H1 (cell line): ENCODE data around the gene SLC2A4RG. TPM values are rescaled to one million over a fixed set of nuclear protein-coding genes. Genes with fewer than 3 reads are reported as not detected.
A peak's percentile ranks its signal among the peaks of the same experiment; 100 is the strongest.

Source experiments
- CTCF ChIA-PET: fragments of 300-600 bp; sonication (Branson Sonifier 250); formaldehyde crosslinking; loops from one replicate; lab custom pipeline; 2021; ENCODE audit not compliant: partially characterized antibody; lab: Charles Lee
- POLR2A ChIA-PET: fragments of 300-600 bp; sonication (Branson Sonifier 250); formaldehyde crosslinking; loops from one replicate; lab custom pipeline; 2021; ENCODE audit warnings: inconsistent platforms; ENCODE audit not compliant: partially characterized antibody; lab: Charles Lee
- DNase-seq, 2 experiments: peaks; one replicate each; pipeline versions ENCODE4 v3.0.0 to v3.0.0-alpha.2; 2010 to 2022; ENCODE audit warnings: low spot score in 2 of 2, low read depth in 1 of 2, mixed read lengths in 1 of 2
- FAIRE-seq: peaks from 2 replicates; lab custom pipeline; 2011; peaks lifted over from hg19 to GRCh38; lab: Jason Lieb, UNC
- H2AFZ ChIP-seq: 2 replicates; pipeline ENCODE4 v1.8.1; 2012; ENCODE audit warnings: low read length, inconsistent platforms
- H2AK5ac ChIP-seq: 2 replicates; pipeline ENCODE4 v1.6.1; 2013; ENCODE audit warnings: low read depth, low read length
- H2BK120ac ChIP-seq: replicated peaks from 2 replicates; pipeline ENCODE3; 2013; ENCODE audit warnings: low read depth, low read length, inconsistent platforms
- H2BK12ac ChIP-seq: 2 replicates; pipeline ENCODE4 v1.6.1; 2013; ENCODE audit warnings: low read depth, low read length
- H2BK15ac ChIP-seq: 2 replicates; pipeline ENCODE4 v1.6.1; 2013; ENCODE audit warnings: low read length
- H2BK20ac ChIP-seq: 2 replicates; pipeline ENCODE4 v1.6.1; 2013; ENCODE audit warnings: low read length
- H2BK5ac ChIP-seq: 2 replicates; pipeline ENCODE4 v1.6.1; 2013; ENCODE audit warnings: low read depth, low read length
- H3K14ac ChIP-seq: 2 replicates; pipeline ENCODE4 v1.6.1; 2013; ENCODE audit warnings: inconsistent platforms; ENCODE audit not compliant: insufficient read length
- H3K18ac ChIP-seq: 2 replicates; pipeline ENCODE4 v1.6.1; 2013; ENCODE audit warnings: low read length; ENCODE audit errors: extremely low read depth
- H3K23ac ChIP-seq: 2 replicates; pipeline ENCODE4 v1.6.1; 2013; ENCODE audit warnings: inconsistent platforms; ENCODE audit not compliant: insufficient read length
- H3K23me2 ChIP-seq: 2 replicates; pipeline ENCODE4 v1.6.1; 2013; ENCODE audit warnings: low read depth, low read length
- H3K27ac ChIP-seq: 2 replicates; pipeline ENCODE4 v1.6.1; 2011; ENCODE audit warnings: low read depth, low read length, inconsistent platforms
- H3K27me3 ChIP-seq, 4 experiments: replicated peaks in 1 of 4; 1 replicate in 1 of 4; 2 replicates in 3 of 4; pipeline versions ENCODE4 v1.6.1 to v1.8.1; 2011 to 2013; ENCODE audit warnings: low read length in 3 of 4, mild to moderate bottlenecking in 3 of 4, inconsistent platforms in 2 of 4, mixed read lengths in 2 of 4, moderate library complexity in 1 of 4; ENCODE audit not compliant: control insufficient read depth in 3 of 4, insufficient read depth in 3 of 4; ENCODE audit errors: extremely low read depth in 1 of 4
- H3K36me3 ChIP-seq, 4 experiments: 2 replicates each; pipeline versions ENCODE4 v1.6.1 to v1.8.1; 2011 to 2013; ENCODE audit warnings: mild to moderate bottlenecking in 4 of 4, low read length in 3 of 4, moderate library complexity in 2 of 4, control low read depth in 1 of 4, inconsistent platforms in 1 of 4; ENCODE audit not compliant: insufficient read depth in 4 of 4, control insufficient read depth in 2 of 4
- H3K4ac ChIP-seq: replicated peaks from 2 replicates; pipeline ENCODE3; 2013; ENCODE audit warnings: low read length, low read depth, mixed read lengths, inconsistent platforms; ENCODE audit not compliant: insufficient read length
- H3K4me1 ChIP-seq, 4 experiments: replicated peaks in 1 of 4; 1 replicate in 1 of 4; 2 replicates in 3 of 4; pipeline versions ENCODE4 v1.6.1 to v1.8.1; 2011 to 2013; ENCODE audit warnings: low read length in 3 of 4, inconsistent platforms in 2 of 4, mixed read lengths in 1 of 4; ENCODE audit not compliant: insufficient read depth in 4 of 4, control insufficient read depth in 3 of 4
- H3K4me2 ChIP-seq, 2 experiments: 2 replicates each; pipeline versions ENCODE4 v1.6.1 to v1.8.1; 2011 to 2013; ENCODE audit warnings: low read depth in 2 of 2, low read length in 2 of 2, control low read depth in 1 of 2, inconsistent platforms in 1 of 2, mild to moderate bottlenecking in 1 of 2; ENCODE audit not compliant: insufficient read depth in 1 of 2
- H3K4me3 ChIP-seq, 4 experiments: fragments of 200-600, 300-600 bp in 1 of 4; sonication (generic), shearing (Covaris generic), sonication (Bioruptor Twin) in 1 of 4; 2 replicates each; pipeline versions ENCODE4 v1.5.1 to v1.8.1; 2011 to 2016; ENCODE audit warnings: low read length in 4 of 4, low read depth in 3 of 4, control low read depth in 2 of 4, inconsistent platforms in 2 of 4, mild to moderate bottlenecking in 2 of 4, mixed read lengths in 1 of 4, moderate library complexity in 1 of 4; ENCODE audit not compliant: insufficient read depth in 2 of 4; ENCODE audit errors: extremely low read depth in 1 of 4
- H3K56ac ChIP-seq: replicated peaks from 2 replicates; pipeline ENCODE3; 2013; ENCODE audit warnings: low read depth, mild to moderate bottlenecking, mixed read lengths, low read length, inconsistent platforms; ENCODE audit not compliant: insufficient read length
- H3K79me1 ChIP-seq: 2 replicates; pipeline ENCODE4 v1.6.1; 2013; ENCODE audit warnings: low read depth, low read length, control low read depth
- H3K79me2 ChIP-seq, 2 experiments: 2 replicates each; pipeline versions ENCODE4 v1.6.1 to v1.8.1; 2012 to 2013; ENCODE audit warnings: low read length in 2 of 2, mild to moderate bottlenecking in 2 of 2, inconsistent platforms in 1 of 2; ENCODE audit not compliant: insufficient read depth in 2 of 2, control insufficient read depth in 1 of 2
- H3K9ac ChIP-seq, 4 experiments: replicated peaks in 1 of 4; 1 replicate in 1 of 4; 2 replicates in 3 of 4; pipeline versions ENCODE4 v1.6.1 to v1.8.1; 2011 to 2013; ENCODE audit warnings: low read depth in 3 of 4, low read length in 3 of 4, control low read depth in 2 of 4, mild to moderate bottlenecking in 2 of 4, moderate library complexity in 2 of 4, inconsistent platforms in 1 of 4; ENCODE audit errors: extremely low read depth in 1 of 4
- H3K9me3 ChIP-seq, 2 experiments: 2 replicates each; pipeline versions ENCODE4 v1.6.1 to v1.8.1; 2012 to 2013; ENCODE audit warnings: mild to moderate bottlenecking in 2 of 2, moderate library complexity in 2 of 2, control low read depth in 1 of 2, inconsistent platforms in 1 of 2, low read depth in 1 of 2, low read length in 1 of 2, mixed read lengths in 1 of 2; ENCODE audit not compliant: insufficient read depth in 2 of 2
- H4K20me1 ChIP-seq, 2 experiments: replicated peaks in 1 of 2; 2 replicates each; pipeline versions ENCODE3 to v1.8.1; 2011 to 2013; ENCODE audit warnings: inconsistent platforms in 2 of 2, low read length in 2 of 2, mild to moderate bottlenecking in 1 of 2; ENCODE audit not compliant: insufficient read depth in 2 of 2, control insufficient read depth in 1 of 2
- H4K5ac ChIP-seq: 2 replicates; pipeline ENCODE4 v1.6.1; 2013; ENCODE audit warnings: low read length, low read depth, mixed read lengths, inconsistent platforms; ENCODE audit not compliant: insufficient read length
- H4K8ac ChIP-seq: 2 replicates; pipeline ENCODE4 v1.8.0; 2013; ENCODE audit warnings: mild to moderate bottlenecking, moderate library complexity, low read length, inconsistent platforms; ENCODE audit not compliant: insufficient read depth; ENCODE audit errors: extremely low read depth
- H4K91ac ChIP-seq: replicated peaks from 2 replicates; pipeline ENCODE3; 2013; ENCODE audit warnings: low read length, mixed read lengths, inconsistent platforms; ENCODE audit not compliant: insufficient read length
- KDM1A ChIP-seq: fragments of 200-600, 300-600 bp; sonication (generic); IDR thresholded peaks from 2 replicates; pipeline ENCODE4 v1.7.1; 2016; ENCODE audit warnings: mild to moderate bottlenecking, low read length, borderline replicate concordance
- POLR2AphosphoS5 ChIP-seq: IDR thresholded peaks from 2 replicates; pipeline ENCODE4 v1.6.1; 2011; ENCODE audit warnings: low read depth, low read length
- RNF2 ChIP-seq: fragments of 200-900, 300-1000 bp; sonication (generic); IDR thresholded peaks from 2 replicates; pipeline ENCODE4 v1.7.1; 2016; ENCODE audit warnings: borderline replicate concordance, low read depth, mild to moderate bottlenecking, antibody characterized with exemption, low read length; ENCODE audit not compliant: poor library complexity, severe bottlenecking; ENCODE audit errors: missing control alignments
- SP4 ChIP-seq: IDR thresholded peaks from 2 replicates; pipeline ENCODE4 v1.6.1; 2012; ENCODE audit warnings: low read length, inconsistent platforms
- TBP ChIP-seq: IDR thresholded peaks from 2 replicates; pipeline ENCODE4 v1.6.1; 2011; ENCODE audit warnings: low read depth, low read length, improper control_type of control experiment
- WGBS, 2 experiments: shearing (Covaris generic) in 1 of 2; methylation state at CpG; one replicate each; pipeline versions ENCODE4 v1.1.6 to v1.1.7; 2013 to 2015; ENCODE audit warnings: low lambda C conversion rate in 2 of 2, mixed read lengths in 2 of 2, inconsistent platforms in 1 of 2, low coverage in 1 of 2, missing lambda C conversion rate in 1 of 2; ENCODE audit not compliant: insufficient replicate concordance in 2 of 2, insufficient coverage in 1 of 2, insufficient read length in 1 of 2; ENCODE audit errors: extremely low coverage in 1 of 2, missing lambda C conversion rate in 1 of 2; 5-methylcytosine and 5-hydroxymethylcytosine counted together
- polyA plus RNA-seq, 7 experiments: library from polyadenylated mRNA; depleted of rRNA in 3 of 7; stranded (reverse) in 5 of 7; unstranded in 2 of 7; fragments of >200 nt in 5 of 7; fragments of 200-250 nt in 2 of 7; gene quantifications; 1 replicate in 5 of 7; 2 replicates in 1 of 7; 4 replicates in 1 of 7; pipeline versions ENCODE4 v1.2.1 to v1.2.3, GENCODE V29; 2011 to 2013; ENCODE audit warnings: missing spikeins in 2 of 7, mixed read lengths in 2 of 7
- total RNA-seq: library from RNA; stranded (reverse); fragmentation: NEBNext Ultra II Directional; extraction: Animal tissue kit (Norgen Biotek cat#: 25700); gene quantifications from 2 replicates; pipeline ENCODE4 v1.2.1, GENCODE V29; 2021

The SLC2A4RG gene
- total and polyA plus RNA-seq, 2 of the 8 experiments (the other 6 are each of a cell fraction or from before 2014, with no cell fraction given): 15.9 to 29.1 TPM

- no peaks in the 10 kb centered on the region; the same call in 1 of the 2 replicates for H3K79me1 ChIP-seq
- no peak overlapping the region for H3K4me2 ChIP-seq
- no peak overlapping the region for H3K14ac ChIP-seq
- H3K56ac ChIP-seq: no peak overlapping the region
- peaks cover 0 to 4% (median 1%) of the 10 kb centered on the region in 4 experiments; a peak in 2 of 8 replicates for H3K36me3 ChIP-seq
- H3K9me3 ChIP-seq: no peaks in the 10 kb centered on the region
- ChIA-PET CTCF (interaction anchor here (1.0 to 4.5 kb wide), 3 partner anchors 9 to 231 kb away, joined by 3 to 29 read pairs (median 3); no protein-coding TSS in a partner anchor), POLR2A (interaction anchor here (0.6 kb wide), 1 partner anchor 54 kb away, joined by 4 read pairs; no protein-coding TSS in a partner anchor)
- H2BK15ac ChIP-seq: no peak overlapping the region
- no peak overlapping the region for H2BK12ac ChIP-seq
- peak overlapping the region; percentile 14; the same call in 1 of the 2 replicates for H4K8ac ChIP-seq
- H2BK120ac ChIP-seq: no peak overlapping the region
- no peak overlapping the region for H3K27ac ChIP-seq
- no peak overlapping the region for H2BK5ac ChIP-seq
- no peaks in the 10 kb centered on the region for H3K4me1 ChIP-seq
- no peak overlapping the region for H3K23ac ChIP-seq
- no peak overlapping the region for H3K4me3 ChIP-seq
- H4K91ac ChIP-seq: no peak overlapping the region
- H3K23me2 ChIP-seq: no peaks in the 10 kb centered on the region; the same call in 1 of the 2 replicates
- H4K5ac ChIP-seq: no peak overlapping the region
- FAIRE-seq: no peak
- H3K27me3 ChIP-seq: no peaks in the 10 kb centered on the region
- H3K4ac ChIP-seq: no peak overlapping the region
- H2AFZ ChIP-seq: no peak overlapping the region
- H2AK5ac ChIP-seq: no peak overlapping the region
- H2BK20ac ChIP-seq: no peak overlapping the region
- H3K79me2 ChIP-seq: no peaks in the 10 kb centered on the region
- H3K9ac ChIP-seq: no peak overlapping the region
- no peak for DNase-seq
- peaks cover 0 to 2% of the 10 kb centered on the region in 2 experiments for H4K20me1 ChIP-seq
- H3K18ac ChIP-seq: no peak overlapping the region
- 94% methylated on average over 26 of the region's 38 CpGs; no CpG with 5 or more reads in 1 of the 2 experiments for WGBS, 2 experiments
- TF ChIP-seq POLR2AphosphoS5: no peak
- TF ChIP-seq TBP: no peak
- TF ChIP-seq RNF2: no peak
- no peak for TF ChIP-seq KDM1A
- TF ChIP-seq SP4: no peak
Measured at GRCh38 chr20:63766695-63767426, 27.3 kb downstream of the SLC2A4RG start.
